ENCODE results near the gene OPN5. TPM values are rescaled to one million over a fixed set of nuclear protein-coding genes. Genes with fewer than 3 reads are reported as not detected.

The OPN5 gene
- total RNA-seq, 1 donor from 2014 or later: not detected

DNA sequence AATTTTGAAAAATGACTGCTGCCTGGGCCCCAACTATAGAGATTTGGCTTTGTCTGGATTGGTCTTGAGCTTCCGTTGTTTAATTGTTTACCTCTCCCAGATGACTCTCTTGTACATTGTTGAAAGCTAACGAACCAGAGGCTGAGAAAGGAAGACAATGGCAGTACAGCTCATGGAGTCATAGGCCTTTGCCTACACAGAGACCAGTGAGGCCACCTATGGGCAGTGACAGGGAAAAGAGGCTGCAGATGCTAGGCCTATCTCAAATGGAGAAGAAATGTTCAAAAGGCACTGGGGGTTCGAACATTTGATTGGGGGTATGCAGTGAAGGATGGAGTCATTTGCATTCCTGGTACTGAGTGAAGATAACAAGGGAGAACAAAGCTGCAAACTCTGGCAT lies 29.1 kb downstream of the OPN5 start:
- no peak overlapping the region for H3K27ac ChIP-seq
- no peaks in the 10 kb centered on the region for H3K9me3 ChIP-seq
- DNase-seq (ENCODE audit: low spot score in 2 of 2): no peak
- H3K27me3 ChIP-seq: no peaks in the 10 kb centered on the region
- TF ChIP-seq, protein P1, sequence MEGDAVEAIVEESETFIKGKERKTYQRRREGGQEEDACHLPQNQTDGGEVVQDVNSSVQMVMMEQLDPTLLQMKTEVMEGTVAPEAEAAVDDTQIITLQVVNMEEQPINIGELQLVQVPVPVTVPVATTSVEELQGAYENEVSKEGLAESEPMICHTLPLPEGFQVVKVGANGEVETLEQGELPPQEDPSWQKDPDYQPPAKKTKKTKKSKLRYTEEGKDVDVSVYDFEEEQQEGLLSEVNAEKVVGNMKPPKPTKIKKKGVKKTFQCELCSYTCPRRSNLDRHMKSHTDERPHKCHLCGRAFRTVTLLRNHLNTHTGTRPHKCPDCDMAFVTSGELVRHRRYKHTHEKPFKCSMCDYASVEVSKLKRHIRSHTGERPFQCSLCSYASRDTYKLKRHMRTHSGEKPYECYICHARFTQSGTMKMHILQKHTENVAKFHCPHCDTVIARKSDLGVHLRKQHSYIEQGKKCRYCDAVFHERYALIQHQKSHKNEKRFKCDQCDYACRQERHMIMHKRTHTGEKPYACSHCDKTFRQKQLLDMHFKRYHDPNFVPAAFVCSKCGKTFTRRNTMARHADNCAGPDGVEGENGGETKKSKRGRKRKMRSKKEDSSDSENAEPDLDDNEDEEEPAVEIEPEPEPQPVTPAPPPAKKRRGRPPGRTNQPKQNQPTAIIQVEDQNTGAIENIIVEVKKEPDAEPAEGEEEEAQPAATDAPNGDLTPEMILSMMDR (IDR thresholded peaks at IDR 0.05): no peak
- H3K4me1 ChIP-seq: no peaks in the 10 kb centered on the region
- H3K36me3 ChIP-seq: no peaks in the 10 kb centered on the region
- intact Hi-C loops (cut with DNase I): no loop called here
- H3K4me3 ChIP-seq: no peak overlapping the region

GRCh38 chr6:47811443-47811842 lies 29.6 kb downstream of the OPN5 start:
- no peaks in the 10 kb centered on the region for H3K4me1 ChIP-seq

DNA sequence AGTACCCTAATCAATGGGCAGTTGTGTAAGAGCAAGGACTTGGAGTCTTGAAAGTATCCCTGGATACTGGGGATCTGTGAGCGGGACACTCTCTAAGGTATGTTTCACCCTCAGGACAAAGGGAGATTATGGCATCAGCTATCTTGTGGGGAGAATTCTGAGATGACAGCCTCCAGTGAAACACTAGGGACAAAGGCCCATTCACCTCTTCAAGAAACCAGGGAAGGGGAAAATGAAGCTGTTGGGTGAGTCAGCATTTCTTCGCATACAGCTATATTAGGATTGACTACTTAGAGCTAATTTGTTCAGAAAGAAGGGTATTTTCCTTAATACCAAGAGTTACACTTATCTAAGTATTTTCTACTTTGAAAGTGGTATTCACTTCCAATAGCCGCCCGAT lies 35.9 kb downstream of the OPN5 start:
- intact Hi-C loops (cut with DNase I): no loop called here
- Histone ChIP-seq H3K36me3 (no peaks in the 10 kb centered on the region), H3K9me3 (no peaks in the 10 kb centered on the region), H3K27me3 (no peaks in the 10 kb centered on the region), H3K4me3 (no peak overlapping the region), H3K4me1 (no peaks in the 10 kb centered on the region), H3K27ac (no peak overlapping the region)
- TF ChIP-seq, protein P1 (IDR thresholded peaks at IDR 0.05): no peak
- no peak for DNase-seq (ENCODE audit: low spot score in 2 of 2)

More at GRCh38 chr6:47811443-47811842, 29.6 kb downstream of the OPN5 start:
- intact Hi-C loops (cut with DNase I): no loop called here
- H3K27me3 ChIP-seq: no peaks in the 10 kb centered on the region
- no peak overlapping the region for H3K27ac ChIP-seq
- TF ChIP-seq, protein P1 (IDR thresholded peaks at IDR 0.05): no peak
- no peak for DNase-seq (ENCODE audit: low spot score in 2 of 2)
- H3K36me3 ChIP-seq: no peaks in the 10 kb centered on the region
- H3K4me3 ChIP-seq: no peak overlapping the region
- H3K9me3 ChIP-seq: no peaks in the 10 kb centered on the region

DNA sequence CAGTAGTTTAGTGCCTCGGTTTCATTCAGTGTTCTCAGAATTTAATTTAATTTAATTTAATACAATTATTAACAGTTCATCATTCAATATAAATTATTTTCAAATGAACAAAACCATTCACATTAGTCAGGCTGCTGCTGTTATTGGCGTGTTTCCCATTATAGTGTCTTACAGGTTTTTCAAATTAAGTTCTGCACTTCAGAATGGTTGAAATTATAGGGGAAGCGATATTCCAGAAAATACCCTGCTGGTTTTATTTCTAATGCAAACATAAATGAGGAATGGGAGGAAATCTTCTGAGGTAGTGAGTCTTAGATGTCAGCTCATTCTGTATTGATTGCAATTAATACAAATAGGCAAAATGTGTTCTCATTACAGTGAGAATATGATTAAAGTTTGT lies 37.6 kb downstream of the OPN5 start:
- no peaks in the 10 kb centered on the region for H3K9me3 ChIP-seq
- H3K27ac ChIP-seq: no peak overlapping the region
- H3K4me1 ChIP-seq: no peaks in the 10 kb centered on the region
- no peak for DNase-seq (ENCODE audit: low spot score in 2 of 2)
- H3K4me3 ChIP-seq: no peak overlapping the region
- intact Hi-C loops (cut with DNase I): no loop called here
- H3K36me3 ChIP-seq: no peaks in the 10 kb centered on the region
- TF ChIP-seq, protein P1 (IDR thresholded peaks at IDR 0.05): no peak
- no peaks in the 10 kb centered on the region for H3K27me3 ChIP-seq

- Histone ChIP-seq H3K4me3 (no peak overlapping the region), H3K4me1 (no peaks in the 10 kb centered on the region), H3K36me3 (no peaks in the 10 kb centered on the region), H3K9me3 (no peaks in the 10 kb centered on the region), H3K27me3 (no peaks in the 10 kb centered on the region), H3K27ac (no peak overlapping the region)
- TF ChIP-seq, protein P1 (IDR thresholded peaks at IDR 0.05): no peak
- no peak for DNase-seq (ENCODE audit: low spot score in 2 of 2)
- intact Hi-C loops (cut with DNase I): no loop called here
Measured at GRCh38 chr6:47822856-47823554, 41.2 kb downstream of the OPN5 start.
